Endodermal cell (in vitro differentiated cells): ENCODE data around the gene PFDN1. TPM values are rescaled to one million over a fixed set of nuclear protein-coding genes. Genes with fewer than 3 reads are reported as not detected.

Experiments
- DNase-seq: peaks from one replicate; pipeline ENCODE4 v3.0.0-alpha.2; 2017
- H3K27ac ChIP-seq: 2 replicates; pipeline ENCODE4 v1.5.1; 2013; ENCODE audit warnings: mild to moderate bottlenecking, low read depth, low read length, moderate library complexity
- H3K27me3 ChIP-seq: 2 replicates; pipeline ENCODE4 v1.6.1; 2013; ENCODE audit warnings: mild to moderate bottlenecking, low read length, moderate library complexity; ENCODE audit not compliant: insufficient read depth, control insufficient read depth, poor library complexity, severe bottlenecking
- H3K36me3 ChIP-seq: 2 replicates; pipeline ENCODE4 v1.7.0; 2013; ENCODE audit warnings: mild to moderate bottlenecking, low read length, moderate library complexity; ENCODE audit not compliant: control insufficient read depth, insufficient read depth
- H3K4me1 ChIP-seq: one replicate; pipeline ENCODE4 v1.7.0; 2013; ENCODE audit warnings: low read length; ENCODE audit not compliant: control insufficient read depth, insufficient read depth
- H3K4me3 ChIP-seq: 2 replicates; pipeline ENCODE4 v1.5.1; 2013; ENCODE audit warnings: mild to moderate bottlenecking, low read length, moderate library complexity
- H3K9ac ChIP-seq: 2 replicates; pipeline ENCODE4 v1.6.1; 2013; ENCODE audit warnings: mild to moderate bottlenecking, low read length, moderate library complexity; ENCODE audit not compliant: poor library complexity, severe bottlenecking; ENCODE audit errors: extremely low read depth
- H3K9me3 ChIP-seq: 2 replicates; pipeline ENCODE4 v1.6.1; 2013; ENCODE audit warnings: mild to moderate bottlenecking, low read length, moderate library complexity; ENCODE audit not compliant: control insufficient read depth
- H3K27ac Mint-ChIP-seq: 2 replicates; pipeline ENCODE4 v1.8.0; 2020; ENCODE audit warnings: mixed read lengths
- H3K27me3 Mint-ChIP-seq: 2 replicates; pipeline ENCODE4 v1.8.0; 2021; ENCODE audit warnings: mild to moderate bottlenecking, mixed read lengths; ENCODE audit not compliant: insufficient read depth
- H3K36me3 Mint-ChIP-seq: 2 replicates; pipeline ENCODE4 v1.8.0; 2020; ENCODE audit warnings: low read depth, mixed read lengths
- H3K4me1 Mint-ChIP-seq: 2 replicates; pipeline ENCODE4 v1.8.0; 2020; ENCODE audit warnings: mixed read lengths
- H3K4me3 Mint-ChIP-seq: 2 replicates; pipeline ENCODE4 v1.8.0; 2020; ENCODE audit warnings: mild to moderate bottlenecking, moderate library complexity, mixed read lengths
- H3K9me3 Mint-ChIP-seq: 2 replicates; pipeline ENCODE4 v1.8.0; 2020; ENCODE audit warnings: mild to moderate bottlenecking, mixed read lengths
- WGBS, 2 experiments: methylation state at CpG; one replicate each; pipeline versions ENCODE4 v1.1.5 to v1.1.7; 2013; ENCODE audit warnings: missing lambda C conversion rate in 2 of 2, mixed read lengths in 1 of 2; ENCODE audit not compliant: insufficient coverage in 1 of 2, insufficient read length in 1 of 2; 5-methylcytosine and 5-hydroxymethylcytosine counted together
- total RNA-seq, 2 donors: library from RNA; stranded (reverse); fragmentation: NEBNext Ultra II Directional in 1 of 2; extraction: Animal tissue kit (Norgen Biotek cat#: 25700) in 1 of 2; gene quantifications; 2 replicates in 1 of 2; 3 replicates in 1 of 2; pipeline ENCODE4 v1.2.1, GENCODE V29; 2021
- TF ChIP-seq, protein P1 (sequence below): fragments of 200-600 bp; sonication (generic); conservative IDR thresholded peaks from 2 replicates; pipeline ENCODE4 v1.5.0; 2021; ENCODE audit warnings: antibody characterized with exemption, mild to moderate bottlenecking

PFDN1 gene
- total RNA-seq, 2 donors from 2014 or later, result 62.9 to 64.4 TPM

DNA sequence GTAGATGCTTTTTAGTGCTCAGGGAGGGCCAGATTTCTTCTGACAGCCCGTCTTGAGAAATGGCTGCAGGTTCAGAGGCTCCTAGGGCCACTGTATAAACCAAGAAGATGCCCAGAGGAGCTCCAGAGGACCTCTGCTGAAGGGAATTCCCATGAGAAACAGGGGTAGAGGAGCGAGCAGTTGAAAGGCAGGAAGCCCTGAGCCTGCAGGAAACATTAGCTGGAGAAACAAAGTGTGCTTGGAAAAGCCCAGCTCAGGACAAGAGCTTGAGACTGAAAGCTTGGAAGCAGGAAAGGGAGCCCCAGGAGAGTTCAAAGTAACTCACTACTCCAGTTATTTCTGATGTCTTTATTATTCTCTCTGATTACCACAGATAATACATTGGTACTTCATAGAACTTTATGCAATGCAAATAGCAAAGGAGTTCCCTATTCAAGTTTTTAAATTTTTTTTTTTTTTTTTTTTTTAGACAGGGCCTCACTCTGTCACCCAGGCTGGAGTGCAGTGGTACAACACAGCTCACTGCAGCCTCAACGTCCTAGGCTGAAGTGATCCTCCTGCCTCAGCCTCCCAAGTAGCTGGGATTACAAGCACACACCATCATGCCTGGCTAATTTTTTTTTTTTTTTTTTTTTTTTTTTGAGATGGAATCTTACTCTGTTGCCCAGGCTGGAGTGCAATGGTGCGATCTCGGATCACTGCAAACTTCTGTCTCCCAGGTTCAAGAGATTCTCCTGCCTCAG lies 27.0 kb upstream of the PFDN1 start:
- Mint-ChIP-seq H3K4me3 (no peak overlapping the region), H3K9me3 (no peaks in the 10 kb centered on the region), H3K27ac (no peak overlapping the region), H3K27me3 (no peaks in the 10 kb centered on the region), H3K36me3 (peaks cover 5% of the 10 kb centered on the region), H3K4me1 (peaks cover 16% of the 10 kb centered on the region)
- no peak for DNase-seq
- no peaks in the 10 kb centered on the region for H3K36me3 ChIP-seq
- H3K9ac ChIP-seq, result no peak overlapping the region
- no peak overlapping the region for H3K27ac ChIP-seq
- H3K4me3 ChIP-seq, result no peak overlapping the region
- TF ChIP-seq, protein P1, sequence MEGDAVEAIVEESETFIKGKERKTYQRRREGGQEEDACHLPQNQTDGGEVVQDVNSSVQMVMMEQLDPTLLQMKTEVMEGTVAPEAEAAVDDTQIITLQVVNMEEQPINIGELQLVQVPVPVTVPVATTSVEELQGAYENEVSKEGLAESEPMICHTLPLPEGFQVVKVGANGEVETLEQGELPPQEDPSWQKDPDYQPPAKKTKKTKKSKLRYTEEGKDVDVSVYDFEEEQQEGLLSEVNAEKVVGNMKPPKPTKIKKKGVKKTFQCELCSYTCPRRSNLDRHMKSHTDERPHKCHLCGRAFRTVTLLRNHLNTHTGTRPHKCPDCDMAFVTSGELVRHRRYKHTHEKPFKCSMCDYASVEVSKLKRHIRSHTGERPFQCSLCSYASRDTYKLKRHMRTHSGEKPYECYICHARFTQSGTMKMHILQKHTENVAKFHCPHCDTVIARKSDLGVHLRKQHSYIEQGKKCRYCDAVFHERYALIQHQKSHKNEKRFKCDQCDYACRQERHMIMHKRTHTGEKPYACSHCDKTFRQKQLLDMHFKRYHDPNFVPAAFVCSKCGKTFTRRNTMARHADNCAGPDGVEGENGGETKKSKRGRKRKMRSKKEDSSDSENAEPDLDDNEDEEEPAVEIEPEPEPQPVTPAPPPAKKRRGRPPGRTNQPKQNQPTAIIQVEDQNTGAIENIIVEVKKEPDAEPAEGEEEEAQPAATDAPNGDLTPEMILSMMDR, result no peak
- no peaks in the 10 kb centered on the region for H3K27me3 ChIP-seq
- 89 to 90% methylated on average over 5 of the region's 5 CpGs for WGBS, 2 experiments
- H3K4me1 ChIP-seq, result no peaks in the 10 kb centered on the region
- no peaks in the 10 kb centered on the region for H3K9me3 ChIP-seq

DNA sequence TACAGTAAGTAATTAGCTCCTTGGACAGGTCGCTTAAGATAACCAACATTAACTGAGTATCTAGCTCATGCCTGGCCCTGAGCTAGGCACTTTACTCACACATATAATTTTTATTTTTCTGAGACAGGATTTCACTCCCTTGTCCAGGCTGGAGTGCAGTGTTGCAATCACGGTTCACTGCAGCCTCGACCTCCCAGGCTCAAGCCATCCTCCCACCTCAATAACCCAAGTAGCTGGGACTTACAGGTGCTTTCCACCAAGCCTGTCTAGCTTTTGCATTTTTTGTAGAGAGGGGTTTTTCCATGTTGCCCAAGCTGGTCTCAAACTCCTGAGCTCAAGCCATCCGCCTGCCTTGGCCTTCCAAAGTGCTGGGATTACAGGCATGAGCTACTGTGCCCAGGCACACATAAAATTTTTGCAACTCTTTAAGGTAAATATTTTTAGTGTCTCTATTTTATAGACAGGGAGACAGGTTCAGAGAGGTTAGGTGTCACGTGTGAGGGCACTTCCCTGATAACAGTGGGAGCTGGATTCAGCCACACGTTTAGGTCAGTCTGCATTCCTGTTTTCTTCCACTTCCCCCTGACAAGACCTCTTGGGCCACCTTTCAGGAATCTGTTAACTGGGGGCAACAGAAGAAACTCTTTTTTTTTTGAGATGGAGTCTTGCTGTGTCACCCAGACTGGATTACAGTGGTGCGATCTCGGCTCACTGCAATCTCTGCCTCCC lies 25.3 kb upstream of the PFDN1 start:
- Mint-ChIP-seq H3K4me1 (peaks cover 32% of the 10 kb centered on the region), H3K9me3 (no peaks in the 10 kb centered on the region), H3K36me3 (no peaks in the 10 kb centered on the region), H3K27ac (peak overlapping the region; percentile 87), H3K27me3 (no peaks in the 10 kb centered on the region), H3K4me3 (no peak overlapping the region)
- TF ChIP-seq, protein P1, result no peak
- Histone ChIP-seq H3K27me3 (no peaks in the 10 kb centered on the region), H3K9ac (no peak overlapping the region), H3K9me3 (no peaks in the 10 kb centered on the region), H3K36me3 (no peaks in the 10 kb centered on the region), H3K27ac (no peak overlapping the region), H3K4me3 (no peak overlapping the region), H3K4me1 (peaks cover 10% of the 10 kb centered on the region)
- 84 to 86% methylated on average over 6 to 8 of the region's 8 CpGs for WGBS, 2 experiments
- no peak for DNase-seq

DNA sequence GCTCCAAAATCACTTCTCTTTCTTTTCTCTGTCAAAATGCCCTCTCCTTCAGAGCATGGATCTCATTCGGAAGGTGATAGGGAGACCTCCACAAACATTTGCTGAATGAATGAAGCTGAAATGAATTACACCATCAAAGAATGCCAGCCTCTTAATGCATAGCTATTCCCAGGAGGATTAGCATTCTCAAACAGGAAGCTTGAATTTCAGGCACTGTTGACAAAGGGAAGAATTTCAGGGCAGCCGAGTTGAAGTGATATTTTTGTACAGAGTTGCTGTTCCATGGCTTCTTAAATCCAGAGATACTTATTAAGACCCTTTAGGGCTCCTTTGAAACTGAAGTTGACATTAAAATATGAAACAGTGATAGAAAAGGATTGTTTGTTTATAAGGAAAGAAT lies 24.7 kb upstream of the PFDN1 start:
- no peak for DNase-seq
- H3K9ac ChIP-seq, result peak overlapping the region; percentile 31
- Mint-ChIP-seq H3K27ac (peak overlapping the region; percentile 87), H3K4me3 (no peak overlapping the region), H3K27me3 (no peaks in the 10 kb centered on the region), H3K4me1 (peaks cover 38% of the 10 kb centered on the region), H3K36me3 (no peaks in the 10 kb centered on the region), H3K9me3 (no peaks in the 10 kb centered on the region)
- H3K9me3 ChIP-seq, result no peaks in the 10 kb centered on the region
- WGBS, 2 experiments, result 75% methylated on average over 1 to 2 of the region's 2 CpGs
- H3K27me3 ChIP-seq, result no peaks in the 10 kb centered on the region
- no peaks in the 10 kb centered on the region for H3K36me3 ChIP-seq
- no peak overlapping the region for H3K4me3 ChIP-seq
- peaks cover 15% of the 10 kb centered on the region for H3K4me1 ChIP-seq
- TF ChIP-seq, protein P1, result no peak
- no peak overlapping the region for H3K27ac ChIP-seq
